Chondrocyte (in vitro differentiated cells): ENCODE results near the gene MKKS. TPM values are rescaled to one million over a fixed set of nuclear protein-coding genes. Genes with fewer than 3 reads are reported as not detected.

Experiments
- DNase-seq: peaks from one replicate; pipeline ENCODE4 v3.0.0; 2021; ENCODE audit warnings: mixed read lengths, low spot score
- H3K27ac Mint-ChIP-seq: one replicate; pipeline ENCODE4 v1.8.0; 2021; ENCODE audit warnings: mild to moderate bottlenecking, moderate library complexity, mixed read lengths; ENCODE audit not compliant: unreplicated experiment
- H3K27me3 Mint-ChIP-seq: 2 replicates; pipeline ENCODE4 v1.8.0; 2021; ENCODE audit warnings: low read depth, mixed read lengths
- H3K36me3 Mint-ChIP-seq: 2 replicates; pipeline ENCODE4 v1.8.0; 2021; ENCODE audit warnings: low read depth, mixed read lengths
- H3K4me1 Mint-ChIP-seq: 2 replicates; pipeline ENCODE4 v1.8.0; 2021; ENCODE audit warnings: low read depth, mild to moderate bottlenecking, mixed read lengths
- H3K4me3 Mint-ChIP-seq: one replicate; pipeline ENCODE4 v1.8.0; 2021; ENCODE audit warnings: mild to moderate bottlenecking, moderate library complexity, mixed read lengths; ENCODE audit not compliant: unreplicated experiment
- H3K9me3 Mint-ChIP-seq: 2 replicates; pipeline ENCODE4 v1.8.0; 2021; ENCODE audit warnings: low read depth, mixed read lengths
- total RNA-seq: library from RNA; stranded (reverse); gene quantifications from 3 replicates; pipeline ENCODE4 v1.2.1, GENCODE V29; 2021
- TF ChIP-seq, protein P1 (sequence below): fragments of 200-600 bp; sonication (generic); IDR thresholded peaks from 2 replicates; pipeline ENCODE4 v1.5.0; 2021; ENCODE audit warnings: antibody characterized with exemption, mild to moderate bottlenecking, moderate library complexity

The MKKS gene
- total RNA-seq, 1 donor from 2014 or later = 12.6 TPM

DNA sequence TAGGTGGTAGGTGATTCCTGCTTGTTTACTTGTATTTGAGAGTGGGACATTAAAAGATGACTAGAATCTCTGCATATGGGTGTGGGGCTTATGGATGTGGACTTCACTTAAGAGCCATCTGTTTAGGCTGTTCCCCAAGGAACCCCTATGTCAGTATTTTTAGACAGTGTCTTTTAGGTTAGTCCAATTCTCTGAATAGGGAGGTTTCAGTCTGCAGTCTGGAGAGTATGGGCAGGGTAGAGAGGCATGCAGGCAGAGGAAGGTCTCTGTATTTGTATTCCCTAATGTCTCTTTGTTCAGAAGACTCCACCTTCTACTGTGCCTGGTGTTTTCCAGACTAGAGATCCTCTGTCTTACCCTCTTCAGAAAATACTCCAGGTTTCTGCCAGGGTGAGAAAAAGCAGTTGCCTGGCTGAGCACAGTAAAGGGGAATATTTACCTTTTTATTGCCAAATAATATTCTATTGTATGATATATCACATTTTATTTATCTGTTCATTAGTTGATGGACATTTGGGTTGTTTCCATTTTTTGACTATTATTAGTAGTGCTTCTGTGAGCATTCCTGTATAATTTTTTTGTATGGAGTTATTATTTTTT lies 20.2 kb upstream of the MKKS start:
- no peaks in the 10 kb centered on the region for H3K4me1 Mint-ChIP-seq
- no peak for DNase-seq
- H3K27me3 Mint-ChIP-seq = no peaks in the 10 kb centered on the region
- no peak overlapping the region for H3K27ac Mint-ChIP-seq
- H3K36me3 Mint-ChIP-seq = peaks cover 4% of the 10 kb centered on the region
- TF ChIP-seq, protein P1, sequence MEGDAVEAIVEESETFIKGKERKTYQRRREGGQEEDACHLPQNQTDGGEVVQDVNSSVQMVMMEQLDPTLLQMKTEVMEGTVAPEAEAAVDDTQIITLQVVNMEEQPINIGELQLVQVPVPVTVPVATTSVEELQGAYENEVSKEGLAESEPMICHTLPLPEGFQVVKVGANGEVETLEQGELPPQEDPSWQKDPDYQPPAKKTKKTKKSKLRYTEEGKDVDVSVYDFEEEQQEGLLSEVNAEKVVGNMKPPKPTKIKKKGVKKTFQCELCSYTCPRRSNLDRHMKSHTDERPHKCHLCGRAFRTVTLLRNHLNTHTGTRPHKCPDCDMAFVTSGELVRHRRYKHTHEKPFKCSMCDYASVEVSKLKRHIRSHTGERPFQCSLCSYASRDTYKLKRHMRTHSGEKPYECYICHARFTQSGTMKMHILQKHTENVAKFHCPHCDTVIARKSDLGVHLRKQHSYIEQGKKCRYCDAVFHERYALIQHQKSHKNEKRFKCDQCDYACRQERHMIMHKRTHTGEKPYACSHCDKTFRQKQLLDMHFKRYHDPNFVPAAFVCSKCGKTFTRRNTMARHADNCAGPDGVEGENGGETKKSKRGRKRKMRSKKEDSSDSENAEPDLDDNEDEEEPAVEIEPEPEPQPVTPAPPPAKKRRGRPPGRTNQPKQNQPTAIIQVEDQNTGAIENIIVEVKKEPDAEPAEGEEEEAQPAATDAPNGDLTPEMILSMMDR = no peak
- H3K4me3 Mint-ChIP-seq = no peak overlapping the region
- H3K9me3 Mint-ChIP-seq = peaks cover 7% of the 10 kb centered on the region

DNA sequence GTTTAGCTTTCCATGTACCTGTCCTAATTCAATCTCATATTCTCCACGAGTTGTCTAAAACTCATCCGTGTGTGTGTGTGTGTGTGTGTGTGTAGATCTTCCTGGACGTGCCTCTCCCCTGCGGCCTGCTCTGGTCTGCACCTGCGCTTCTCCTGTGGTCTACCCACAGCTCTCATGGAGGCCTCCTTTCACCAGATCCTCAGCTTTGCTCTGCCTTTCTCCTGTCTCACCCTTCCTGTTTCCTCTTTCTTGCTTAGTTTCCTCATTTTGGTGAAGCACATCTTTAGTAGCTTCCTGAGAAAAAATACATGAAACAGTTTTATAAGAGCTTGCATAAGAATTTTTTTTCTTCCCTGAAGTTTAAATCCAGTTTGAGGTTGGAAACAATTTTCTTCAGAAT lies 19.2 kb upstream of the MKKS start:
- no peaks in the 10 kb centered on the region for H3K27me3 Mint-ChIP-seq
- H3K9me3 Mint-ChIP-seq = peaks cover 7% of the 10 kb centered on the region
- no peak overlapping the region for H3K27ac Mint-ChIP-seq
- DNase-seq = no peak
- peaks cover under 1% of the 10 kb centered on the region for H3K4me1 Mint-ChIP-seq
- peaks cover 3% of the 10 kb centered on the region for H3K36me3 Mint-ChIP-seq
- no peak overlapping the region for H3K4me3 Mint-ChIP-seq
- TF ChIP-seq, protein P1 = no peak

DNA sequence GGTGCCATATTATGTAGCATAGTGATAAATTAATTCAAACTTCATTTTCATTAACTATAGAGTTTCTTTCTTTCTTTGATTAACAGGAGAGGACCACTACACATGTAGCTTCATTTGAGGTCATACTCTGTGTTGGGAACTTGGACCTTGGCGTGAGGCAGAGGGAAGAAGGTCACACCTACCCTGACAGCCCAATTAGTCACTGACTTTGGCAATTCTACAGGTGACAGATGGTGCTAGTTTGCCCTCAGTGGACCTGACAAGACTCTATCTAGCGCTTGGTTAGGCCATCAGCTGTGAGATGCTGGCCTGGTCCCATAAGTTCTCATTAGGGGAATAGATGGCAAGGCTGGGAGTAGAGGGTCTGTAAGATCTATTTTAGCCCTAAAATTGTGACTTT lies 15.2 kb upstream of the MKKS start:
- Mint-ChIP-seq H3K9me3 (no peaks in the 10 kb centered on the region), H3K36me3 (no peaks in the 10 kb centered on the region), H3K4me1 (peaks cover 20% of the 10 kb centered on the region), H3K4me3 (no peak overlapping the region), H3K27ac (no peak overlapping the region), H3K27me3 (no peaks in the 10 kb centered on the region)
- TF ChIP-seq, protein P1 = no peak
- no peak for DNase-seq

DNA sequence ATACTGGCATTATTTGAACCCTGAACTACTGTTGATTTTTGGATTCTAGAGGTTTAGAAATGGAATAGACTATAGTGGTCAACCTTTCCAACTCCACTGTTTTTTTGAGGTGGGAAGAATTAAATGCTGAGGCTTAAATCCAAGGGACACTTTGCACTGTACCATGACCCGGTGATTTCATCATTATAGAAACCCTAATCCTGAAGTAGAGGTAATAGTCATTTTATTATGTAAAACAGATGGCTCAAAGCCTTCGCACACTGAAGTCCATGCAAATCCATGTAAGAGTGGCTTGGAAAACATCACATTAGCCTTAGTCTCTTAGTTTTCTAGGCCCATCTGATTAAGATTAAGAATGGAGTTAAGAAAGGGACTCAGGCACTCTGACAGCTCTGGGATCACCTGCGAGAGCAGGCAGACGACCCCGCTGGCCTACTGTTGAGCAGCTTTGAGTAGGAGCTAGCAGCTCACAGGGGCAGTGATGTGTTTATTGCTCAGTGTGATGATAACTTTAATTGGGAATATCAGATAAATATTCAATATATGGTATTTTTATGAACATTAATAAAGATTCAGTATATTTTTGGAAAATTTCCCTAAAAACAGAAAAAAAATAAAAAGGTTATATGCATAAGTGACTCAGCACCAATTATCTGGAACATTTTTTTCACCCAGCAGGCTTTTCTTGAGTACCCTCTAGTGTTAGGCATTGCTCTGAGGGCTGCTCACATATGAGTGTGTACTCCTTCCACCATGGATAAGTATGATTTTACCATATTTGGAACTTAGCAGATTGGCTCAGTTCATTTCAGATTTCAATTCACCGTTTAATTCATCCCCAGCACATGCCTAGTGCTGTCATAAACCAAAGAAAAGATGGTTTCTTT lies 14.5 kb upstream of the MKKS start:
- H3K36me3 Mint-ChIP-seq = no peaks in the 10 kb centered on the region
- TF ChIP-seq, protein P1 = no peak
- DNase-seq = no peak
- H3K27me3 Mint-ChIP-seq = no peaks in the 10 kb centered on the region
- H3K9me3 Mint-ChIP-seq = no peaks in the 10 kb centered on the region
- H3K4me1 Mint-ChIP-seq = peaks cover 20% of the 10 kb centered on the region
- no peak overlapping the region for H3K27ac Mint-ChIP-seq
- no peak overlapping the region for H3K4me3 Mint-ChIP-seq

DNA sequence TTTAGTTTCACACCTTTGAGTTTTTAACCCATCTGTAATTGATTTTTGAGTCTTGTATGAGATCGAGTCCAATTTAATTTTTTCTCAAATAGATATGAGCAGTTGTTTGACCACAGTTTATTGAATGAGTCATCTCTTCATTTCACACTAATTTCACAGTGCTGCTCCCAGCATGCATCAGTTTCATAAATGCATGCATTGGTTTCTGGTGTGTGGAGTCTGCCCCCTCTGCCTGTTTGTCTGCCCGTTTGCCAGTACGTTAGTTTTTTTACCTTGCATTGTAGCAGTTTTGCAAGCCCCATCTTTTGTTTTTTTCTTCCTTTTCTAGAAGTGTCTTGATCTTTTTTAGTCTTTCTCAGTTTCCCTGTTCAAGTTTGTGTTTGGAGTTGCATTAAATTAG lies 13.0 kb upstream of the MKKS start:
- H3K27ac Mint-ChIP-seq = peak overlapping the region; percentile 88
- no peak for DNase-seq
- no peaks in the 10 kb centered on the region for H3K9me3 Mint-ChIP-seq
- peaks cover 20% of the 10 kb centered on the region for H3K4me1 Mint-ChIP-seq
- H3K36me3 Mint-ChIP-seq = no peaks in the 10 kb centered on the region
- no peaks in the 10 kb centered on the region for H3K27me3 Mint-ChIP-seq
- TF ChIP-seq, protein P1 = peak; percentile 55
- H3K4me3 Mint-ChIP-seq = peak overlapping the region; percentile 47
